Mucosa of descending colon (tissue), 3 donors: ENCODE data around the gene DDO. TPM values are rescaled to one million over a fixed set of nuclear protein-coding genes. Genes with fewer than 3 reads are reported as not detected.
"Not testable (repeated sequence)": the region's sequence is repeated elsewhere in the genome, so short reads cannot be mapped to it uniquely, and the experiment has no call there.

Source experiments
- ATAC-seq: fragments of 200-7000 bp; cut with Tn5 transposase; one replicate; pipeline ENCODE4 v1.9.1; 2020; ENCODE audit warnings: mild to moderate bottlenecking, moderate library complexity
- DNase-seq, 3 donors: peaks; one replicate each; pipeline ENCODE4 v3.0.0-alpha.2; 2020
- H3K36me3 ChIP-seq: fragments of 200-600 bp; one replicate; pipeline ENCODE4 v1.8.0; 2021; ENCODE audit warnings: low read depth, mild to moderate bottlenecking
- H3K4me1 ChIP-seq: fragments of 200-600 bp; one replicate; pipeline ENCODE4 v1.8.0; 2021; ENCODE audit warnings: low read depth, mild to moderate bottlenecking
- H3K4me3 ChIP-seq: fragments of 200-600 bp; one replicate; pipeline ENCODE4 v1.8.0; 2021; ENCODE audit warnings: mild to moderate bottlenecking
- H3K9me3 ChIP-seq: fragments of 200-600 bp; one replicate; pipeline ENCODE4 v1.8.0; 2021; ENCODE audit warnings: mild to moderate bottlenecking
- intact Hi-C, 2 donors: fragments of 100-400 bp; cut with DNase I in 1 of 2; cut with micrococcal nuclease in 1 of 2; formaldehyde crosslinking; loops; one replicate each; pipeline versions ENCODE4 v1.11.0 to v1.11.1; 2022; cut with DNase I, micrococcal nuclease
- long read RNA-seq, 2 donors: library from polyadenylated mRNA; unstranded; transcript quantifications; one replicate each; pipeline ENCODE4 v2.0.0, GENCODE V29; 2019 to 2021
- total RNA-seq, 3 donors: library from RNA; stranded (reverse); fragmentation: NEBNext Ultra II Directional in 2 of 3; extraction: Animal tissue kit (Norgen Biotek cat#: 25700) in 2 of 3; gene quantifications; one replicate each; pipeline versions ENCODE4 v1.2.1 to v1.2.4, GENCODE V29; 2021 to 2023
- TF ChIP-seq, protein P1 (sequence below): fragments of 200-600 bp; IDR thresholded peaks from one replicate; pipeline ENCODE4 v1.8.0; 2022; ENCODE audit warnings: antibody characterized with exemption, mild to moderate bottlenecking
- donor health status: DM: no; HTN: no; CAD: no; lungs with moderate emphysema.
- donor health status: DM: no; HTN: no; CAD: no.
- donor health status: DM: no; HTN: yes; CAD: no.

The DDO gene, protein sequence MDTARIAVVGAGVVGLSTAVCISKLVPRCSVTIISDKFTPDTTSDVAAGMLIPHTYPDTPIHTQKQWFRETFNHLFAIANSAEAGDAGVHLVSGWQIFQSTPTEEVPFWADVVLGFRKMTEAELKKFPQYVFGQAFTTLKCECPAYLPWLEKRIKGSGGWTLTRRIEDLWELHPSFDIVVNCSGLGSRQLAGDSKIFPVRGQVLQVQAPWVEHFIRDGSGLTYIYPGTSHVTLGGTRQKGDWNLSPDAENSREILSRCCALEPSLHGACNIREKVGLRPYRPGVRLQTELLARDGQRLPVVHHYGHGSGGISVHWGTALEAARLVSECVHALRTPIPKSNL
- 1 to 10 TPM; 2.6 to 3.5 (median 3.4) TPM for total RNA-seq
- long read RNA-seq, donor 1, partial matches to known transcripts: 0 of 6 reads
- long read RNA-seq, donor 1, other reads (novel, unspliced or antisense): 3 of 6 reads
- long read RNA-seq, donor 2, transcript DDO-202 (5 exons, 2,130 nt): major isoform, 7 of 7 reads
- long read RNA-seq, donor 2, partial matches to known transcripts: 0 of 7 reads
- long read RNA-seq, donor 2, other reads (novel, unspliced or antisense): 0 of 7 reads

DNA sequence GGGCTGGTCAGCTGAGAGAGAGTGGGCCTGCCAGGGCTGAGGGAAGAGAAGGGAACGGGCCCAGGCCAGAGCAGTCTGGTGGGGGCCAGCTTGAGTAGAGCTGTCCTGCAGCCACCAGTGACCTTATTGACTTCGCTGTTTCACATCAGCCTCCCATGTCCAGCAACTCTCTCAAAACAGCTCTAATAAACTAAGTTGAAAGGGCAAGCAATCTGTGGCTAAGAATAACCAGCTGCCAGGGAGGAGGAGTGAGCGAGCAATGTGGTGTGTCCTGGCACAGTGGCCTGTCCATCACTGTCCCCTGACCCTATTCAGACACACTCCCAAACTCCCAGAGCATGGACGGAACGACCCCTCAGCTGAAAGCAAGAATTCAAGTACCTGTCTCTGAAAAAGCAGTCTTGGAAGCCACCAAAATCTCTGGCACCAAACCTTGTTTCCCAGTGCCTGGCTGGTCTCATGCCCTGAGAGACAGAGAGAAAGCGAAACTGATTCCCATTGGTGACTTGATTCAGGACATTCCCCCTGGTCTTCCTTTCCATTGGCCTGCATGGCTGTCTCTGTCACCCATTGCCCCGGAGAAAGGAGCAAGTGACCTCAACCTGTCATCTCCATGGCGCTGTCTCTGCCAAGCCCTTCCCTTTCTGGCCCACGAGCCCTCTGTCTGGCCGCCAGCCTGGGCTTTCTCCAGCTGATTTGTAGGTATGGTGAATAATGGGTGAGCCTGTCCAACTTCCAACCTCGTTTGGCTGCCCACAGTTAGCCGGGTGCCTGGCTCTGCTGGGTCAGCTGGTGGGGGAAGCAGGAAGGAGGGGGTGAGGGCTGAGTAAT is at the start of gene DDO:
Gene DDO, minus strand, starts transcription at position 490 of the 831 bp plus-strand sequence. CDS start 2,113 bp downstream, outside the sequence.
- TF ChIP-seq, protein P1, sequence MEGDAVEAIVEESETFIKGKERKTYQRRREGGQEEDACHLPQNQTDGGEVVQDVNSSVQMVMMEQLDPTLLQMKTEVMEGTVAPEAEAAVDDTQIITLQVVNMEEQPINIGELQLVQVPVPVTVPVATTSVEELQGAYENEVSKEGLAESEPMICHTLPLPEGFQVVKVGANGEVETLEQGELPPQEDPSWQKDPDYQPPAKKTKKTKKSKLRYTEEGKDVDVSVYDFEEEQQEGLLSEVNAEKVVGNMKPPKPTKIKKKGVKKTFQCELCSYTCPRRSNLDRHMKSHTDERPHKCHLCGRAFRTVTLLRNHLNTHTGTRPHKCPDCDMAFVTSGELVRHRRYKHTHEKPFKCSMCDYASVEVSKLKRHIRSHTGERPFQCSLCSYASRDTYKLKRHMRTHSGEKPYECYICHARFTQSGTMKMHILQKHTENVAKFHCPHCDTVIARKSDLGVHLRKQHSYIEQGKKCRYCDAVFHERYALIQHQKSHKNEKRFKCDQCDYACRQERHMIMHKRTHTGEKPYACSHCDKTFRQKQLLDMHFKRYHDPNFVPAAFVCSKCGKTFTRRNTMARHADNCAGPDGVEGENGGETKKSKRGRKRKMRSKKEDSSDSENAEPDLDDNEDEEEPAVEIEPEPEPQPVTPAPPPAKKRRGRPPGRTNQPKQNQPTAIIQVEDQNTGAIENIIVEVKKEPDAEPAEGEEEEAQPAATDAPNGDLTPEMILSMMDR: no peak
- Histone ChIP-seq H3K4me1 (no peaks in the 10 kb centered on the region), H3K4me3 (no peak within 1 kb of the TSS), H3K36me3 (no peaks in the 10 kb centered on the region), H3K9me3 (no peaks in the 10 kb centered on the region)
- ATAC-seq: peak; percentile 91
- peak; percentile 59 to 65 (median 61) for DNase-seq
- intact Hi-C loops: no loop called here

DNA sequence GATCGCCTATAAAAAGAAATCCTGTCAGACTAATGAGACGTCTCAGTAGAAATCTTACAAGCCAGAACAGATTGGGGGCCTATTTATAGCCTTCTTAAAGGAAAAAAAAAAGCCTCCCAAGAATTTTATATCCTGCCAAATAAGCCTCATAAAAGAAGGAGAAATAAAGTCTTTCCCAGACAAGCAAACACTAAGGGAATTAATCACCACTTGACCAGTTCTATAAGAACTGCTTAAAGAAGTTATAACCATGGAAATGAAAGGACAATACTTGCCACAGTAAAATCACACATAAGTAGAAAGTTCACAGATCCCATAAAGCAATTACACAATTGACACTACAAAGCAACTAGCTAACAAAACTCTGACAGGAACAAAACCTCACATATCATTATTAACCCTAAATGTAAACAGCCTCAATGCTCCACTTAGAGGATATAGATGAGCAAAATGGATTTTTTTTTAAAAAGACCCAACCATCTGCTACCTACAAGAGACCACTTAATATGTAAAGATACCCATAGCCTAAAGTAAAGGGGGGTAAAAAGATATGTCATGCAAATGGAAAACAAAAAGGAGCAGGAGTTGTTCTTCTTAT is 47.6 kb upstream of the DDO start:
- Histone ChIP-seq H3K4me1 (no peaks in the 10 kb centered on the region), H3K36me3 (no peaks in the 10 kb centered on the region), H3K9me3 (peaks cover 27% of the 10 kb centered on the region), H3K4me3 (no peak overlapping the region)
- ATAC-seq (no peak), DNase-seq (no peak)
- intact Hi-C loops: no loop called here
- TF ChIP-seq, protein P1: no peak

DNA sequence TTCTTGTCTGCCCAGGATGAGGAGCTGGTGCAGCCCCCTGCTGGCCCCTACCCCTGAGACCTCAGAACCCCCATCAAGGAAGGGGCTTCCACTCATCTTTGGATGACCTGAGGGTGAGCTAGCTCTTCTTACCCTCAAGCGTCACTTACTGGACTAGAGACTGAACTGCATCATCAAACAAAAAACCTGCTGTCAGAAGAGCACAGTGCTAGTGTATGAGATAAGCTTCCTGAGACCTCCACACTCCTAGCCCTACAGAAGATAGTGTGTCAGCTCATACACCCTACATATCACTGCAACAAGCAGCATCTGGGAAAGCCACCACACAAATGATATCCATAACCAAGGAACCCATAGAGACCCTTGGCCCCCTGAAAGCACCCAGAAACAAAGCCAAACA is 46.0 kb upstream of the DDO start:
- ATAC-seq: no peak
- H3K4me1 ChIP-seq: no peaks in the 10 kb centered on the region
- no peaks in the 10 kb centered on the region for H3K36me3 ChIP-seq
- peaks cover 27% of the 10 kb centered on the region for H3K9me3 ChIP-seq
- no peak overlapping the region for H3K4me3 ChIP-seq
- DNase-seq: no peak
- TF ChIP-seq, protein P1: no peak
- intact Hi-C loops: no loop called here

DNA sequence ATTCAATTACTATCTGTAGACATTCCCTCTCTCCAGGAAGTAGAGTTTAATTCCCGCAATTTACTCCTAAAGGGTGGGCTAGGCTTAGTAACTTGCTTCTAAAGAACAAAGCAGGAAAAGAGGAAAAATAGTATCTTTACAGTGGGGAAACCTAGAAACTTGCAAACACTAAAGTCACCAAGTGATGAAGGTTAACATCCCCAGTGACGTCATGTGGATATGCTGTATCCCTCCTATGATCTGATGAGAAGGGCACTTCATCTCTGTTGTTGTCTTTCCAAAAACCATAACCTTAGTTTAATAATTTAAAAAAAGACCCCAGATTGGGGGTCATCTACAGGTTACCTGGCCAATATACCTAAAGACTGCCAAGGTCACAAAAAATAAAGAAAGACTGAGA is 43.8 kb upstream of the DDO start:
- TF ChIP-seq, protein P1: no peak
- Histone ChIP-seq H3K36me3 (no peaks in the 10 kb centered on the region), H3K9me3 (peaks cover 26% of the 10 kb centered on the region), H3K4me1 (no peaks in the 10 kb centered on the region), H3K4me3 (no peak overlapping the region)
- ATAC-seq (no peak), DNase-seq (no peak)
- intact Hi-C loops: no loop called here

DNA sequence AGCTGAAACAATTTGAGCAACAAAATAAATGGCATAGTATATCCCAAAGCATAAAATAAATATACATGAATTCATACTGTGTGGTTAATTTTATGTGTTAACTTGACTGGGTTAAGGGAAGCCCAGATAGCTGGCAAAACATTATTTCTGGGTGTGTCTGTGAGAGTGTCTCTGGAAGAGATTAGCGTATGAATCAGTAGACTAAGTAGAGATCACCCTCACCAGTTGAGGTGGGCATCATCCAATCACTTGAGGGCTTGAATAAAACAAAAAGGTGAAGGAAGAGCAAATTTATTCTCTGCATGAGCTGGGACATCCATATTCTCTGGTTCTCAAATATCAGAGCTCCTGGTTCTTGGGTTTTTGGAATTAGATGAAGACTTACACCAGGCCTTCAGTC is 43.1 kb upstream of the DDO start:
- Histone ChIP-seq H3K4me1 (no peaks in the 10 kb centered on the region), H3K9me3 (peaks cover 23% of the 10 kb centered on the region), H3K36me3 (no peaks in the 10 kb centered on the region), H3K4me3 (no peak overlapping the region)
- ATAC-seq: no peak
- intact Hi-C loops: no loop called here
- TF ChIP-seq, protein P1: no peak
- no peak for DNase-seq

DNA sequence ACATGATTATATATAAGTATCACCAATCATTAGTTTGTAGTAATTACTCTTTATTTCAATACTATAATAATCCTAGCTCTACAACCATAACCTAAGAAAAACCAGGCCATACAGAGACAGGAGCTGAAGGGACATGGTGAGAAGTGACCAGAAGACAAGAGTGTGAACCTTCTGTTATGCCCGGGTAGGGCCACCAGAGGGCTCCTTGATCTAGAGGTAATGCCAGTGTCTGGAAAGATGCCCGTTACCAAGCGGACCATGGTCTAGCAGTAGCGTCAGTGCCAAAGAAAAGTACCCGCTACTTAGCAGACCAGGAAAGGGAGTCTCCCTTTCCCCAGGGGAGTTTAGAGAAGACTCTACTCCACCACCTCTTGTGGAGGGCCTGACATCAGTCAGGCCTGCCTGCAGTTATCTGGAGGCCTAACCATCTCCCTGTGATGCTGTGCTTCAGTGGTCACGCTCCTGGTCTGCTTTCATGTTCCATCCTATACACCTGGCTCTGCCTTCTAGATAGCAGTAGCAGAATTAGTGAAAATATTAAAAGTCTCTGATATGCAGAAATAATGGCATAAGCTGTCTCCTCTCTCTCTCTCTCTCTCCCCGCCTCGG is 42.3 kb upstream of the DDO start:
- intact Hi-C loops, H3K36me3 ChIP-seq, H3K4me1 ChIP-seq, H3K4me3 ChIP-seq, ATAC-seq: not testable (repeated sequence)
- peaks cover 15% of the 10 kb centered on the region for H3K9me3 ChIP-seq
- peak in 2 of 3 donors; percentile 42 to 46 for DNase-seq
